IMR-90 (cell line): ENCODE results near the gene PLA2G3. TPM values are rescaled to one million over a fixed set of nuclear protein-coding genes. Genes with fewer than 3 reads are reported as not detected.

Source experiments
- ATAC-seq: fragments of 200-7000 bp; cut with Tn5 transposase; 2 replicates; pipeline ENCODE4 v1.9.1; 2020; ENCODE audit warnings: low read depth, mild to moderate bottlenecking, moderate library complexity
- BruUV-seq: library from RNA; stranded (reverse); fragments of 400-500 nt; replicated peaks from 2 replicates; lab custom pipeline; 2021; lab: Mats Ljungman, UMichigan
- CTCF ChIA-PET: fragments of 300-600 bp; formaldehyde crosslinking; extraction: SDS; loops from one replicate; lab custom pipeline; 2021; ENCODE audit warnings: antibody characterized with exemption; lab: Yijun Ruan, JAX
- POLR2A ChIA-PET: fragments of 300-600 bp; sonication (Branson Sonifier 250); formaldehyde crosslinking; loops from one replicate; lab custom pipeline; 2022; ENCODE audit warnings: antibody characterized with exemption; ENCODE audit not compliant: unreplicated experiment; lab: Charles Lee
- DNase-seq: peaks from one replicate; pipeline ENCODE4 v3.0.0; 2013
- H2AFZ ChIP-seq: replicated peaks from 2 replicates; pipeline ENCODE3; 2013; ENCODE audit warnings: low read length, mild to moderate bottlenecking; ENCODE audit not compliant: poor library complexity
- H2AK5ac ChIP-seq: 2 replicates; pipeline ENCODE4 v1.6.1; 2013; ENCODE audit warnings: low read depth, low read length, inconsistent platforms
- H2AK9ac ChIP-seq: replicated peaks from 2 replicates; pipeline ENCODE3; 2013; ENCODE audit warnings: mild to moderate bottlenecking, low read depth, low read length, moderate library complexity; ENCODE audit not compliant: poor library complexity
- H2BK120ac ChIP-seq: 2 replicates; pipeline ENCODE4 v1.6.1; 2013; ENCODE audit warnings: low read depth, low read length, inconsistent platforms
- H2BK15ac ChIP-seq: 3 replicates; pipeline ENCODE4 v1.6.1; 2013; ENCODE audit warnings: low read depth, low read length, inconsistent platforms
- H2BK20ac ChIP-seq: 2 replicates; pipeline ENCODE4 v1.6.1; 2013; ENCODE audit warnings: low read depth, mild to moderate bottlenecking, inconsistent platforms, low read length, moderate library complexity
- H2BK5ac ChIP-seq: 2 replicates; pipeline ENCODE4 v1.6.1; 2013; ENCODE audit warnings: mild to moderate bottlenecking, low read depth, low read length, inconsistent platforms; ENCODE audit not compliant: poor library complexity, severe bottlenecking
- H3K14ac ChIP-seq: replicated peaks from 2 replicates; pipeline ENCODE4 v1.6.1; 2013; ENCODE audit warnings: low read depth, low read length, inconsistent platforms
- H3K18ac ChIP-seq: 2 replicates; pipeline ENCODE4 v1.6.1; 2013; ENCODE audit warnings: low read depth, low read length, control low read depth
- H3K23ac ChIP-seq: 2 replicates; pipeline ENCODE4 v1.6.1; 2013; ENCODE audit warnings: low read depth, low read length, inconsistent platforms
- H3K27ac ChIP-seq: 2 replicates; pipeline ENCODE4 v1.5.1; 2013; ENCODE audit warnings: mild to moderate bottlenecking, control low read depth, low read length; ENCODE audit not compliant: insufficient read depth
- H3K27me3 ChIP-seq: 2 replicates; pipeline ENCODE4 v1.6.1; 2013; ENCODE audit warnings: low read length; ENCODE audit not compliant: control insufficient read depth, insufficient read depth
- H3K36me3 ChIP-seq: 2 replicates; pipeline ENCODE4 v1.6.1; 2013; ENCODE audit warnings: low read length, mixed read lengths; ENCODE audit not compliant: control insufficient read depth, insufficient read depth
- H3K4ac ChIP-seq: 2 replicates; pipeline ENCODE4 v1.6.1; 2013; ENCODE audit warnings: low read depth, low read length, inconsistent platforms
- H3K4me1 ChIP-seq: 2 replicates; pipeline ENCODE4 v1.6.1; 2013; ENCODE audit warnings: low read length, mixed read lengths; ENCODE audit not compliant: control insufficient read depth, insufficient read depth
- H3K4me2 ChIP-seq: 2 replicates; pipeline ENCODE4 v1.6.1; 2013; ENCODE audit warnings: low read depth, mild to moderate bottlenecking, control low read depth, low read length, moderate library complexity
- H3K4me3 ChIP-seq: 2 replicates; pipeline ENCODE4 v1.5.1; 2013; ENCODE audit warnings: low read depth, mild to moderate bottlenecking, control low read depth, low read length, moderate library complexity; ENCODE audit not compliant: insufficient read depth
- H3K56ac ChIP-seq: 2 replicates; pipeline ENCODE4 v1.6.1; 2013; ENCODE audit warnings: low read length, inconsistent platforms; ENCODE audit not compliant: insufficient read depth; ENCODE audit errors: extremely low read depth
- H3K79me1 ChIP-seq, 2 experiments: 2 replicates each; pipeline ENCODE4 v1.6.1; 2013; ENCODE audit warnings: low read length in 2 of 2, inconsistent platforms in 1 of 2, low read depth in 1 of 2
- H3K9ac ChIP-seq: 2 replicates; pipeline ENCODE4 v1.6.1; 2013; ENCODE audit warnings: low read depth, low read length, control low read depth
- H3K9me1 ChIP-seq: 2 replicates; pipeline ENCODE4 v1.6.1; 2013; ENCODE audit warnings: low read length, inconsistent platforms; ENCODE audit not compliant: insufficient read depth
- H3K9me3 ChIP-seq: 2 replicates; pipeline ENCODE4 v1.6.1; 2013; ENCODE audit warnings: low read length; ENCODE audit not compliant: control insufficient read depth, insufficient read depth
- H4K20me1 ChIP-seq: 2 replicates; pipeline ENCODE4 v1.6.1; 2013; ENCODE audit warnings: low read length, inconsistent platforms; ENCODE audit not compliant: insufficient read depth
- H4K5ac ChIP-seq: 2 replicates; pipeline ENCODE4 v1.6.1; 2013; ENCODE audit warnings: mild to moderate bottlenecking, low read depth, low read length, control low read depth
- H4K8ac ChIP-seq, 2 experiments: 2 replicates each; pipeline ENCODE4 v1.6.1; 2013; ENCODE audit warnings: low read depth in 2 of 2, low read length in 2 of 2, control low read depth in 1 of 2, inconsistent platforms in 1 of 2
- H4K91ac ChIP-seq: 2 replicates; pipeline ENCODE4 v1.6.1; 2013; ENCODE audit warnings: low read depth, low read length, inconsistent platforms; ENCODE audit not compliant: insufficient read depth
- CEBPB ChIP-seq: IDR thresholded peaks from 2 replicates; pipeline ENCODE4 v1.6.1; 2012; ENCODE audit warnings: low read depth, low read length, improper control_type of control experiment
- CHD1 ChIP-seq: IDR thresholded peaks from 2 replicates; pipeline ENCODE4 v1.6.1; 2012; ENCODE audit warnings: low read depth, low read length, improper control_type of control experiment
- ELK1 ChIP-seq: fragments of 150-350 bp; IDR thresholded peaks from 2 replicates; pipeline ENCODE4 v1.6.1; 2016; ENCODE audit warnings: low read depth, mild to moderate bottlenecking, low read length, moderate library complexity, borderline replicate concordance
- MAFK ChIP-seq: IDR thresholded peaks from 2 replicates; pipeline ENCODE4 v1.6.1; 2012; ENCODE audit warnings: low read depth, low read length, improper control_type of control experiment
- NFE2L2 ChIP-seq: fragments of 150-350 bp; IDR thresholded peaks from 2 replicates; pipeline ENCODE4 v1.6.1; 2016; ENCODE audit warnings: low read depth, mild to moderate bottlenecking, low read length
- POLR2A ChIP-seq: IDR thresholded peaks from 2 replicates; pipeline ENCODE4 v1.6.1; 2012; ENCODE audit warnings: mild to moderate bottlenecking, low read depth, low read length
- RAD21 ChIP-seq: IDR thresholded peaks from 2 replicates; pipeline ENCODE4 v1.6.1; 2012; ENCODE audit warnings: low read length, improper control_type of control experiment
- RCOR1 ChIP-seq: IDR thresholded peaks from 2 replicates; pipeline ENCODE4 v1.6.1; 2012; ENCODE audit warnings: mild to moderate bottlenecking, low read length, improper control_type of control experiment; ENCODE audit not compliant: insufficient replicate concordance
- RFX5 ChIP-seq: IDR thresholded peaks from 2 replicates; pipeline ENCODE4 v1.8.0; 2012; ENCODE audit warnings: low read depth, mild to moderate bottlenecking, low read length, moderate library complexity
- USF2 ChIP-seq: fragments of 150-350 bp; IDR thresholded peaks from 2 replicates; pipeline ENCODE4 v1.6.1; 2017; ENCODE audit warnings: mild to moderate bottlenecking, antibody characterized with exemption, low read length, low read depth
- WGBS, 2 experiments: methylation state at CpG; one replicate each; pipeline versions ENCODE4 v1.1.5 to v1.1.7; 2013; ENCODE audit warnings: missing lambda C conversion rate in 2 of 2; ENCODE audit not compliant: insufficient read length in 1 of 2; ENCODE audit errors: extremely low coverage in 2 of 2; 5-methylcytosine and 5-hydroxymethylcytosine counted together
- dilution Hi-C: fragments of 300-500 bp; cut with HindIII; formaldehyde crosslinking; loops from one replicate; pipeline ENCODE4 v1.14.3; 2018; ENCODE audit warnings: low sequenced_read_pairs; ENCODE audit not compliant: unreplicated experiment
- in situ Hi-C: fragments of 300-500 bp; cut with MboI; formaldehyde crosslinking; loops from 3 replicates; pipeline ENCODE4 v1.14.3; 2019; ENCODE audit warnings: low sequenced_read_pairs, inconsistent platforms, mixed read lengths
- intact Hi-C: fragments of 100-400 bp; cut with micrococcal nuclease; formaldehyde crosslinking; loops from 2 replicates; pipeline ENCODE4 v1.10.0; 2022
- polyA plus RNA-seq, 3 experiments: library from polyadenylated mRNA; depleted of rRNA; stranded (reverse); fragments of >200 nt; gene quantifications; 2 replicates each; pipeline ENCODE4 v1.2.3, GENCODE V29; 2012; ENCODE audit warnings: low replicate concordance in 1 of 3
- total RNA-seq: library from RNA; depleted of rRNA; stranded (reverse); fragments of >200 nt; gene quantifications from 2 replicates; pipeline ENCODE4 v1.2.3, GENCODE V29; 2012

The PLA2G3 gene
- total and polyA plus RNA-seq, 2 of the 4 experiments (the other 2 are of a cell fraction), result under 0.01 to 0.12 TPM

DNA sequence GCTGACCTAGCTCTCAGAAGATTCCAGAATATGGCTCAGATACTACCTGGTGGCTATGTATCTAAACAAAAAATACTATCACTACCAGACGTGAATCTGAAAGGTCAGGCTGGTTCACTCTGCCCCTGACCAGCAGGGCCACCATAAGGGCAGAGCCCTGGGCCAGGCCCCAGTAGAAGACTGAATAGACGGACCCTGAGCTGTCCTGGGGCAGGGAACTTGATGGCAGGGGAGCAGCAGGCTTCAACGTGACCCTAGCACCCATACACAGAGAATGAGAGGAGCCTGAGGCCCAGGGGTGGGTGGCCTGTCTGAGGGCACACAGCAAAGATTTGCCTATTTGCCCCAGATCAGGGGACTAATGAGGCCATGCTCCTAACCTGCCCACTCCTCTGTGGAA, 13.0 kb upstream of the PLA2G3 start:
- Histone ChIP-seq H2AK9ac (no peak overlapping the region), H3K9me3 (no peaks in the 10 kb centered on the region), H3K4me1 (peaks cover 18% of the 10 kb centered on the region), H3K14ac (no peak overlapping the region), H2BK20ac (peak overlapping the region; percentile 57; the same call in 1 of the 2 replicates), H3K4me3 (no peak overlapping the region), H3K9me1 (peaks cover 15% of the 10 kb centered on the region), H3K27ac (no peak overlapping the region), H4K8ac (peak overlapping the region; percentile 30 to 41; a peak in 1 of 4 replicates), H4K20me1 (no peaks in the 10 kb centered on the region), H3K79me1 (0 out of 4 replicates have a peak, but pooled peaks cover 0 to 10% of the 10 kb centered on the region in 2 experiments), H2BK120ac (peak overlapping the region; percentile 17; the same call in 1 of the 2 replicates), H3K36me3 (no peaks in the 10 kb centered on the region), H4K5ac (0 out of 2 replicates have a peak overlapping the region, but pooled peaks have one; percentile 79), H3K9ac (no peak overlapping the region), H3K56ac (no peak overlapping the region), H3K23ac (no peak overlapping the region), H2BK5ac (no peak overlapping the region), H3K27me3 (no peaks in the 10 kb centered on the region), H4K91ac (peak overlapping the region; percentile 10; the same call in 1 of the 2 replicates), H2BK15ac (peak overlapping the region; percentile 93; the same call in 2 of the 3 replicates), H3K4me2 (no peak overlapping the region), H2AFZ (no peak overlapping the region), H3K18ac (no peak overlapping the region), H2AK5ac (peak overlapping the region; percentile 84), H3K4ac (peak overlapping the region; percentile 75)
- TF ChIP-seq NFE2L2, result no peak
- no peak for TF ChIP-seq POLR2A
- TF ChIP-seq ELK1, result no peak
- TF ChIP-seq USF2, result no peak
- no peak for TF ChIP-seq CEBPB
- TF ChIP-seq RFX5, result no peak
- no peak for TF ChIP-seq RAD21
- TF ChIP-seq RCOR1, result no peak
- TF ChIP-seq CHD1, result no peak
- no peak for TF ChIP-seq MAFK
- dilution Hi-C loops, result no loop called here
- DNase-seq, result no peak
- POLR2A ChIA-PET, result interaction anchor here (0.6 kb wide), 1 partner anchor 66 kb away, joined by 9 read pairs; no protein-coding TSS in a partner anchor
- CTCF ChIA-PET, result no interaction called here
- in situ Hi-C loops, result no loop called here
- no TSS peak for BruUV-seq
- no CpG with 5 or more reads among the region's 3 CpGs for WGBS, 2 experiments
- intact Hi-C loops, result no loop called here
- ATAC-seq, result no peak
